GM18909 (cell line): Measurements from ENCODE around the gene C21orf91.
"Not testable (repeated sequence)": the region's sequence is repeated elsewhere in the genome, so short reads cannot be mapped to it uniquely, and the experiment has no call there.

ENCODE experiments used
- ATAC-seq: cut with Tn5 transposase; IDR thresholded peaks from one replicate; pipeline ENCODE4 v1.9.1; 2021; ENCODE audit warnings: mild to moderate bottlenecking; ENCODE audit not compliant: unreplicated experiment, poor library complexity

The C21orf91 gene

DNA sequence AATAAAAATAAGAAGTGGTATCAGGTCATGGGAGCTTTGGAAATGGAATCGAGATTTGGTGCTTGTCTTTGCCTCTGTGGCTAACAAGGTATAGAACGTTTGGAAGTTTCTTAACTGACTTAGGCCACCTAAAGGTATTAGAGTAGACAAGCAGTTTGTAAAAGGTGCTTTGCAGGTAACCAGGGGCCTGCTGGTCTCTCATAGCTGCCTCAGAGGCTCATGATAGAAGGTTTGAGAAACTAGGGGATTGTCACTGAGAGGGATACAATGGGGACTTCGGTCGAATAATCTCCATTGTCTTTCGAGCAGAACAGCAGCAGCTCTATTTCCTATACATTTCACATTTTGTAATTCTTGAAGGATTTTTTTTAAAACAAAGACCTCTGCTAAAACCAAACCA lies 37.6 kb downstream of the C21orf91 start:
- ATAC-seq, result no peak

DNA sequence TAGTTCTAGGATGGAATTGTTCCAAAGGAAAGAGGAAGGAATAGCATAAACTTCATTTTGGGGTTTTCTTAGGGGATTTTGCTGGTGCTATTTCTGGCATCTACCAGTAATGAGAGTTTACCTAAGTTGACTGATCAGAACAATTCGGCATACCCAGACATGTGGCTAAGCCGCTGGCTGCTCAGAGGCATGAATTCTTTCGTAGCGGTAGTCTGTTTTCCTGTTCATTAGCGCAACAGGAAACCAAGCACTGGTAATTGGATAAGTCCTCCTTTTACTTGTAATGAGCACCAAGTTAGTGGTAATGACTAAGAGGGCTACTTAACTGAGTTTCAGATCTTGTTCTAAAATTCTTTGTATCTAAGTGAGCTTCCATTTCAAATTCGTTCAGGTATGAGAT lies 38.6 kb downstream of the C21orf91 start:
- ATAC-seq, result peak; percentile 41

DNA sequence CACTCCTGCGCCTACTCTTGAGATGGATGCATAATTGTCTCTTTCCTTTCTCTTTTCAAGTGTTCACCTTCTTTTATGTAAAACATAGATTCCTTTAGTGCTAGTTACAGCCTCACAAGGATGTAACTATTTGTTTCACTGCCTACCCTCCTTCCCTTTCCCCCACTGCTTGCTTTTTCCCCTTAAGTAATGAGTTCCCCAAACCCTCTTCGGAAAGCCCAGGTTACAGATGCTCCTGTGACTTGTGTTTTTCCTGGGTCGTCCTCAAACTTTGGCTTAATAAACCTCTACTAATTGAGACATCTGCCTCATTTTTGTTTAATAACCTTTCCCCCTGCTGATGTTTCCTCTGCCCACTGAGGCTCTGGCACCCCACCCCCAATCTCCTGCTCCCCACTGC lies 39.2 kb downstream of the C21orf91 start:
- no peak for ATAC-seq

DNA sequence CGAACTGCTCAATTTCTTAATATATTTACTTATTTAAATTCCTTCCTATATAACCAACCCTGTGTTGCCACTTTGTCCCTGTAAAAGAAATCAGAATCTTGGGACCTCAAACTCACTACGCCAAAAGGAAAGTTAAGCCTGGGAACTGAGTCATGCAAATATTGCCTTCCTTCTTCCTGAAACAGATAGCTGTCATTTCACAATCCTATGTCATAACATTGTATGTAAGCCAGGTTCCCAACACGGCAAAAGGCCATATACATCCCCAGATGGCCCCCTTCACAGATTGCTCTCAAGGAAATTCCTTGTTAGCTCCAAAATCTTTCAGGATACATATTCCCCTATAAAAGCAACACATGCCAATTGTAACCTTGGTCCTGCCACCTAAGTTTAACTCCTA lies 39.7 kb downstream of the C21orf91 start:
- ATAC-seq, result no peak

DNA sequence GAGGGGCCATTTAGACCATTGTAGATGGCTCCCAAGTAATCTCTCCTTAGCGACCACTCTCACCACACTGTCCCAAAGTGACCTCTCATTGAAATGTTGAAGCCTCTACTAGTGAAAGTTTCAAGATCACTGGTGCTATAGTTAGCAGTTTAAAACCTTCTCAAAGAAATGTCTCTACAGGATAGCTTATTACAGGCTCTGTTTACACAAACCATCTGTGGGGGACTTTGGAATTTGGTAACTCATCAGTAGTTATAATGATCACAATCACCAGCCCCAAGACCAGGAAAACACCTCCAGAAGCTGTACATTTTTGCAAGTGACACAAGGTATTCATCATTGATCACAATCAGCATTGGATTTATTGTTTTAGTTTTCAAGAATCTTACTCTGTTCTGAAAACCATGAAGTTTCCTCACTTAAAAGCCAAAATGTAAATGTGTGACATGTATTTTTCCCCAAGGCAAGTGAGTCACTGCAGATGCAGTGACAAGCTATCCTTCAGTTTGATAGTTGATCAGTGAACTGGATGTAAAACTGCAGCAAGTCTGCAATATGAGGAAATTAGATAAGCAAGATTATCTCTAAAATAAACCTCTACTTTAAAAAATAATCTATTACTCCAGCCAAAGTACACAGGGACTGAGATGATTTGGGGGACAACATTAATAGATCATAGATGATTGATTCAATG lies 41.9 kb downstream of the C21orf91 start:
- no peak for ATAC-seq

DNA sequence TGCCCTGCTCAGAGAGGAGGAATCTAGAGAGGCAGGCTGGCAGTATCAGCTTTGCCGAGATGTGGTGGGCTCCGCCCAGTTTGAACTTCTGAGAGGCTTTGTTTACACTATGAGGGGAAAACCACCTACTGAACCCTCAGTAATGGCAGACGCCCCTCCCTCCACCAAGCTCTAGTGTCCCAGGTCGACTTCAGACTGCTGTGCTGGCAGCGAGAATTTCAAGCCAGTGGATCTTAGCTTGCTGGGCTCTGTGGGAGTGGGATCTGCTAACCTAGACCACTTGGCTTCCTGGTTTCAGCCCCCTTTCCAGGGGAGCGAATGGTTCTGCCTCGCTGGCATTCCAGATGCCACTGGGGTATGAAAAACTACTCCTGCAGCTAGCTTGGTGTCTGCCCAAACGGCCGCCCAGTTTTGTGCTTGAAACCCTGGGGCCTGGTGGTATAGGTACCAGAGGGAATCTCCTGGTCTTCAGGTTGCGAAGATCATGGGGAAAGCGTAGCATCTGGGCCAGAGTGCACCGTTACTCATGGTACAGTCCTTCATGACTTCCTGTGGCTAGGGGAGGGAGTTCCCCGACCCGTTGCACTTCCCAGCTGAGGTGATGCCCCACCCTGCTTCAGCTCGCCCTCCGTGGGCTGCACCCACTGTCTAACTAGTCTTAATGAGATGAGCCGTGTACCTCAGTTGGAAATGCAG lies 43.6 kb downstream of the C21orf91 start:
- ATAC-seq, result peak; percentile 77

DNA sequence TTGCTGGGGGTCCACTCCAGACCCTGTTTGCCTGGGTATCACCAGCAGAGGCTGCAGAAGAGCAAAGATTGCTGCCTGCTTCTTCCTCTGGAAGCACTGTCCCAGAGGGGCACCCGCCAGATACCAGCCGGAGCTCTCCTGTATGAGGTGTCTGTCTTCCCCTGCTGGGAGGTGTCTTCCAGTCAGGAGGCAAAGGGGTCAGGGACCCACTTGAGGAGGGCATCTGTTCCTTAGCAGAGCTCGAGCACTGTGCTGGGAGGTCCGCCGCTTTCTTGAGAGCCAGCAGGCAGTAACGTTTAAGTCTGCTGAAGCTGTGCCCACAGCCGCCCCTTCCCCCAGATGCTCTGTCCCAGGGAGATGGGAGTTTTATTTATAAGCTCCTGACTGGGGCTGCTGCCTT lies 44.1 kb downstream of the C21orf91 start:
- not testable (repeated sequence) for ATAC-seq

DNA sequence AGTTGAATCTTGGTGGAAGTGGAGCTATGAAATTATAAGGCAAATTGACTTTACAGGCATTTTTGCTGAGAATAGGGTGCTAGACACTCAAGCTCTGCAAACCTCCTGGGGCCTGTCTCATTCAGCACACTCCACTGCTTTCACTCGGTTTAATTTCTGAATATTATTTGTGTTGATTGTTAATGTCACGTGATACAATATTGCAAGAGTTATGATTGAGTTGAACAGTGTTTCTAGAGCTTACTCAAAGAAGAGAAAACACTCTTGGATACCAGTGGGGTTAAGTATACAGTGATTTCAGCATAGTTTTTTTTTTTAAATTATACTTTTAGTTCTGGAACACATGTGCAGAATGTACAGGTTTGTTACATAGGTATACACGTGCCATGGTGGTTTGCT lies 49.7 kb downstream of the C21orf91 start:
- ATAC-seq, result no peak

DNA sequence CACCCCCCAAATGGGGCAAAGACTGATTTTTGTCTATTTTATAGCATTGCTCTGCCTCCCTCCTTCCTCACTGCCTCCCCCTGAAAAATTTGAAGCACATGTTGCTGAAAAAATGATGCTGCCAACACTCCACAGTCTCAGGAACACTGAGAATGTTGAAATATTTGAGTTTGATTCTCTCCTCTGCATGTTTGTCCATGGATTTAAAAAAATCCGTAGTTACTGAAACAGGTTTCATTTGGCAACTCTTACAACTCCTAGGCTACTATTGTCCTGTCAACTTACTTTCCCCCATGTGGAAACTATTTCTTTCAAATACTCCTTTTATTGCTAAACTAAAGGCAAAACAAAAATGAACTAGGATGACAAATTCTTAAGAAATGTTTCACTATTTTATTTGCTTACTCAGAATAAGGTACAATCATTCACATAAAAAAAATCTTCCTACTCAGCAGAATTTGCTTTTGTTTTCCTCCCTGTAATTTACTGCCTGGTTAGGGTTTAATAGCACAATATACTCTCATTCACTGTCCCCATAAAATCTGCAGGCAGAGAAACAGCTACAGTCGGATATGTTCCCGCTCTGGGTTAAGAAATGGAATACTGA lies 50.2 kb downstream of the C21orf91 start:
- no peak for ATAC-seq

DNA sequence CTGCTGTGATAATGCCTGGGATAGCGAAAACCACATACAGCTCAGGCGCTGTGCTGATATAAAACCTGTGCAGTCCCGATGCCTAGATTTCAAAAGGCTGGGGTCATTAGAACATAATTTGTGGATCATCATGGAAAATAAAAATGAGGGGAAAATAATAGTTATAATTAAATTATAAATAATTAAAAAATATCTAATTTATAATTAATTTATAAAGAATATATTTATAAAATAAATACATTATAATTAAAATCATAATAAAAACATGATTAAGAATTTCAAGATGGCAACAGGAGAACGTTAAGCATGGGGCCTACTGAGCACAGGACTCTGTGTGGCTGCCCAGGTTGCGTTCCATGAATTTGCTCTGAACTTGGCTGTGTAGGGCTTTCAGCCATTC lies 53.9 kb downstream of the C21orf91 start:
- ATAC-seq, result no peak

DNA sequence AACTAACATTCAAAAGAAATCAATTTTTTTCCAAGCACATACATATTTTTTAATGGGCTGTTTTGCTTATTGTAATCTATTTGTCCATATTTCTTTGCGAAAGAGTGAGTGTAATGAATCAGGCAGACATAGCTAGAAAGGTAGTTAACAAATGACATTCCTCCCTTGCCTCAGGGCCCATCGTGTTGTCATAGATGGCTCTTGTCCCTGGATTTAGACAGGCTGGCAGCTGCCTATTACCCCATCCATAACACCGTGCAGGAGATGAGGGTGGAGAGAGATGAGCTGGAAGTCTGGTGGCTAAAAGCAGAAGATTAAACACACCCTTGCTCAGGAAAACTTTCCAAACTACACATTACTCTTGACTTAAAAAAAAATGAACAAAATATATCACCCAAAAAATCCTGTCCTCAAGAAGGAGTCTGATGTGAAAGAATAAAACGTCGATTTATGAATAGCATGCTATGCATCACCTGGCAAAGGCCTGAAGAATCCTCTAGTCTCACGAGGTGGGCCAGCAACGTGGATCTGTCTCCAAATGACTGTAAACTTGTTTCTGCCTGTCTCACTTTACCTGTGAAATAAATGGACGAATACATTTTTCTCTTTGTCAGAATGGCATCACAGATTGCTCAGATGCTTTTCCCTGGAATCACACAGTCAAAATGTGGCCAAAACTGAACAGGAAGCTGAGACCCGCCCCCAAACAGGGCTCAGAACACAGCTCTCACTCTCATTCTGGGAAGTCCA lies 55.7 kb downstream of the C21orf91 start:
- ATAC-seq, result no peak

DNA sequence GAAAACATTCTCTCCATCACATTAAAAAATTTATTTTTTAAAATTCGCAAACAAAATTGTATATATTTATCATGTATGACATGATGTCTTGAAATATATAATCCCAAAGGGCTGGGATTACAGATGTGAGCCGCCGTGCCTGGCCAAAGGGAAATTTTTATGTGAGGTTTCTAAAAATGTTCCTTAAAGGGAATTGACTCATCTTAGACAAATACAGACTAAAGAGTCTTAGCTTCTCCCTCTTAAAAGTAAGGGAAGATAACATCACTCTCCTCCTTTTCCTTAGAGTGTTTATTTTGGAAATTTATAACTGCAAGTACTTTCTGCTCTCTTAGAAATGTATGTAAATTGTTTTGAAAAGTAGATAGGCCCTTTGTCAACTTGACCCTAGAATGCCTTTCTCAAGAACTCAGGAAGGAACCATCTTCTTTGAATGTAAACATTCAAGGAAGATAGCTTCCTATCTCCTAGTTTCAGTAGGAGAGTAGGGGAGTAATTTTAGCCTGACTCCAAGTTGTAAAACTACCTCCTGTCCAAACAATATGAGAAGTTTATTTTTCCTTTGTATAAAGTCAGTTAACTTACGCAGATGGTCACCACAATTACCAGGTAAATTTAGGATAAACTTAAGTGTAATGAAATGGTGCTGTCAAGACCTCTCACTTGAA lies 59.5 kb downstream of the C21orf91 start:
- ATAC-seq, result no peak

DNA sequence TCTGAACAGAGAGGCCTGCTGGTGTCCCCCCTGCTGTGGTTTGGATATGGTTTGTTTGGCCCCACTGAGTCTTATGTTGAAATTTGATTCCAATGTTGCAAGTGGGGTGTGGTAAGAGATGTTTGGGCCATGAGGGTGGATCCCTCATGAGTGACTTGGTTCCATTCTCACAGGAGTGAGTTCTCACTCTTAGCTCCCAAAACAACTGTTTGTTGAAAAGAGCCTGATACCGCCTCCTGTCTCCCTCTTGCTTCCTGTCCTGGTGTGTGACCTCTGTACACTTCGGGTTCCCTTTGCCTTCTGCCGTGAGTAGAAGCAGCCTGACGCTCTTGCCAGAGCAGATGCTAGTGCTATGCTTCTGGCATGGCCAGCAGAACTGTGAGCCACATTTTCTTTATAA lies 60.5 kb downstream of the C21orf91 start:
- no peak for ATAC-seq

DNA sequence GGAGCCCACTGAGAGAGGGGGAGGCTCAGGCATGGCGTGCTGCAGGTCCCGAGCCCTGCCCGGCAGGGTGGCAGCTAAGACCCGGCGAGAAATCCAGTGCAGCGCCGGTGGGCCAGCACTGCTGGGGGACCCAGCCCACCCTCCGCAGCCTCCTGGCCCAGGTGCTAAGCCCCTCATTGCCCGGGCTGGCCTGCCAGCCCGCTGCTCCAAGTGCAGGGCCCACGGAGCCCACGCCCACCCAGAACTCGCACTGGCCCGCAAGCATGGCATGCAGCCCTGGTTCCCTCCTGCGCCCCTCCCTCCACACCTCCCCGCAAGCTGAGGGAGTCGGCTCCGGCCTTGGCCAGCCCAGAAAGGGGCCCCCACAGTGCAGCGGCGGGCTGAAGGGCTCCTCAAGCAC lies 61.5 kb downstream of the C21orf91 start:
- no peak for ATAC-seq

DNA sequence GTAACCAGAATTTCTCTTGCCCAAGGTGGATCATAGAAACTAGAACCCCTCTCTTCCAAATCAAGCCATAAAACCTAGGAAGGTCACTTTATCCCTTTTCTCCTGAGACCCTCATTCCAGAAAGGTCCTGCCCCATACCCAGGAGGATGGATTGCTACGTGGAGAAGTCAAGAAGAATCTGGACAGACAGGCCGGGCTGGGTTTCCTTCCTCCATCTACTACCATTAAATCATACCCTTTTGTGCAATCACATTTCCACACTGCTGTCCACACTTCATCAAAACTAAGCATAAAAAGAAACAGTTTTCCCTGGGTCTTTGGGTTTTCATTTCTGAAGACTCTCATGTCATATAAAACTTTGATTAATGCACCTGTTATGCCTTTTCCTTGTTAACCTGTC lies 65.4 kb downstream of the C21orf91 start:
- no peak for ATAC-seq

DNA sequence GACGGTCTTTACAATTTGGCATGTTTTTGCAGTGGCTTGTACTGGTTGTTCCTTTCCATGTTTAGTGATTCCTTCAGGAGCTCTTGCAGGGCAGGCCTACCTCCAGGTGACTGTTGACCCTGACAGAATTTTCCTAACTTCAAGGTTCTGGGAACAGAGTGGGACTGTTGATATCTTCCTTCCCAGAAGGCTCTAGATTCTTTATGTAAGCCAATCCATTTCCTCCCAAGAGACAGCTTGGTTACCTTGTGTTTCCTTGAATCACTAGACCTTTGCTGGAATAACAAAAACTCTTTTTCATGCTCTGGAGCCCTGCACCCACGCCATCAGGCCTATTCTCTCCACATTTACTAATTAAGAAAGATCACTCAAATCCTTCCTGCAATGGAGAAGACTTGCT lies 67.0 kb downstream of the C21orf91 start:
- ATAC-seq, result no peak

DNA sequence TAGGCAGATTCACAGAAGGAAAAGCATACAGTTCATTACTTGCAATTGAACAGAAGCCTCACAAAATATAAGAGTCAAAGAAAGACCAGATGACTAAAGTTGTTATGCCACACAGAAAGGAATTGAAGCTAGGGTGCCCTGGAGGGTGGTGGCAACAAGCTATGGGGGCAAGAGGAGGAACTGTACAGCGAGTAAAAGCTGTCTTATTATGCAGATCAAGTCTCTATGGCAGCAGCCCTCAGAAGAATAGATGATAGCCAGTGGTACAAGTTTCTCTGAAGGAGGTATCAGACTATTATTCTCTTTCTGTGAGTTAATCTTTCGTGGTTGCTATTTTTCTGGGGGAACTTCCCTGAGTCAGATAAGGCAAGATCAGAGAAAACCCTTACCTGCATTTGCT lies 72.2 kb downstream of the C21orf91 start:
- no peak for ATAC-seq

DNA sequence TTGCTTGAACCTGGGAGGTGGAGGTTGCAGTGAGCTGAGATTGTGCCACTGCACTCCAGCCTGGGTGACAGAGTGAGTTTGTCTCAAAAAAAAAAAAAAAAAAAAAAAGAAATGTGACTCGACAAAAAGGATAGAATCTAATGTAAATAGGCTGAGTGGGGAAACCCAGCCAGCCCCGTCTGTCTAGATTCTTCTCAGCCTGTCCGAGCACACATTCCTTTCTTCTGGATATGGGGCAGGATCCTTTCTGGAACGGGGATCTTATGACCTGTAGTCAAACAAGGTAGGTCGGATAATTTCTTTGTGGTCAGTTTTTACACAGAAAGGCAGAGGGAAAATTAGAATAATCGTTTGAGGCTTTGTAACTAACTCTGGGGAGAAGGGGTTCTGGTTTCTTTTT lies 74.1 kb downstream of the C21orf91 start:
- no peak for ATAC-seq

DNA sequence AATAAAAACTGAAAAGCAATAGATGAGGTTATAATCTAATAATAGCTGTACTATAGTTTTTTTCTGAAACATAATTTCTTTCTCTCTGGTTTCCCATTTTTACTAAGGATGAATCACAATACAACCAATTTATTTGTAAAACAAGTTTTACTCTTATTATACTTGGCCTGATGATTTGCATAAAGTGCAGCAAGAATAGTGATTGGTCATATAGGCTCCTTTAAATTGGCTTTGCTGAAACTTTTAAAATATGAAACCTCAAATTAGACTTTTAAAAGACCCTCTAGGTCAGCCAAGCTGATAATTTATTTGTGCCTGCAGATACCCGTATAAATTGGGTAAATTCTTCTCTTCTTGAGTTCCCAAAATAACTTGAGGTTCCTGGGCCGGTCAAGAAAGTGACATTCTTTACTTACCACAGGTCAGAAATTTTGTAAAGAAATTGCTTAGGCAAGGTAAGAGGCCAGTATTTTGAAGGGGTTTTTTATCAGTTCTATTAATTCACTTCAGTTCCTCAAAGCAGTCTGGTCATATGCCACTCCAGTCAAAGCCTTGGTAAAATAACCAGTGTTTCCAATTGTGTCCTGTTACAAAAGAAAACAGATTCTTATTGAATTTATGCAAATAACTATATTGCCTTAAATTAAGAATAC lies 76.1 kb downstream of the C21orf91 start:
- ATAC-seq, result no peak

DNA sequence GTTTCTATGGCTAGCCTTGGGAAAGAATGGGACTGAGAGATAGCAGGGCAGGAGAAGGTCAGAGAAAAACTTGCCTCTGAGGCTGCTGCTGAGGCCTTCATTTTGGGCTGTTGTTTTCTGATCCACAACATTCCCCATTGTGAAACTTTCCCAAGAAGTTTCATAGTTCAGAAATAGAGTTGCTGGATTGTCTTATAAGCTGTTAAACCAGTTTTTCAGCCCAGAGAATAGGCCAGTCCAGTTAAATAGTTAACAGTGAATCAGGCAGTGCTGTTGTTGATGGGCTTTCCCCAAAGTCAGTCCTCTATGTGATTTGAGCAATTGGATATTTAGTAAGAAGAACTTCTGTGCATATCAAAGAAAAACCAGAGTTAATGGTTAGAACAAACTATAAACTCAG lies 77.0 kb downstream of the C21orf91 start:
- no peak for ATAC-seq
